GM10266 (cell line): ENCODE measurements around the gene UGT1A9.

ENCODE experiments used
- DNase-seq: peaks from one replicate; pipeline ENCODE4 v3.0.0; 2012; ENCODE audit errors: extremely low spot score
- TF ChIP-seq, protein P1 (sequence below): IDR thresholded peaks from 2 replicates; pipeline ENCODE4 v1.5.1; 2012; ENCODE audit warnings: mild to moderate bottlenecking, low read depth; ENCODE audit not compliant: control insufficient read depth, insufficient read depth; ENCODE audit errors: missing control alignments

UGT1A9 gene

DNA sequence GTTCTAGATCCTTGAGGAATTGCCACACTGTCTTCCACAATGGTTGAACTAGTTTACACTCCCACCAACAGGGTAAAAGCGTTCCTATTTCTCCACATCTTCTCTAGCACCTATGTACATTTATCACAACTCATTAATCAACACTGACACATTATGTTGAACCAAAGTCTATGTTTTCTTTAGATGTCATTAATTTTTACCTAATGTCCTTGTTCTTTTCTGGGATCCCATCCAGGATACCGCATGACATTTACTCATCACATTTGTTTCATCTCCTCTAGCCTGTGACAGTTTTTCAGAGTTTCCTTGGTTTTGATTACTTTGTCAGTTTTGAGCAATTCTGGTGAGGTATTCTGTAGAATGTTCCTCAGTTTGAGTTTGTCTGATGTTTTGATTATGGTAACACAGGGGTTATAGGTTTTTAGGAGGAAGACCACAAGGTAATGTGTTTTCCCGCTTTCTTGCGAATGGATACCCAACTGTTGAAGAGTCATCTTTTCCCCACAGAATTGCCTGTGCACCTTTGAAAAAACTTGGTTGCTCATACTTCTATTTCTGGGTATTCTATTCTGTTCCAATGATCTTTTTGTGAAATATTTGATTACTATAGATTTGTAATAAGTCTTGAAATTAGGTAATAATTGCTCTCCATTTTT is 3.0 kb upstream of the UGT1A9 start:
- DNase-seq = no peak
- TF ChIP-seq, protein P1, sequence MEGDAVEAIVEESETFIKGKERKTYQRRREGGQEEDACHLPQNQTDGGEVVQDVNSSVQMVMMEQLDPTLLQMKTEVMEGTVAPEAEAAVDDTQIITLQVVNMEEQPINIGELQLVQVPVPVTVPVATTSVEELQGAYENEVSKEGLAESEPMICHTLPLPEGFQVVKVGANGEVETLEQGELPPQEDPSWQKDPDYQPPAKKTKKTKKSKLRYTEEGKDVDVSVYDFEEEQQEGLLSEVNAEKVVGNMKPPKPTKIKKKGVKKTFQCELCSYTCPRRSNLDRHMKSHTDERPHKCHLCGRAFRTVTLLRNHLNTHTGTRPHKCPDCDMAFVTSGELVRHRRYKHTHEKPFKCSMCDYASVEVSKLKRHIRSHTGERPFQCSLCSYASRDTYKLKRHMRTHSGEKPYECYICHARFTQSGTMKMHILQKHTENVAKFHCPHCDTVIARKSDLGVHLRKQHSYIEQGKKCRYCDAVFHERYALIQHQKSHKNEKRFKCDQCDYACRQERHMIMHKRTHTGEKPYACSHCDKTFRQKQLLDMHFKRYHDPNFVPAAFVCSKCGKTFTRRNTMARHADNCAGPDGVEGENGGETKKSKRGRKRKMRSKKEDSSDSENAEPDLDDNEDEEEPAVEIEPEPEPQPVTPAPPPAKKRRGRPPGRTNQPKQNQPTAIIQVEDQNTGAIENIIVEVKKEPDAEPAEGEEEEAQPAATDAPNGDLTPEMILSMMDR = no peak

DNA sequence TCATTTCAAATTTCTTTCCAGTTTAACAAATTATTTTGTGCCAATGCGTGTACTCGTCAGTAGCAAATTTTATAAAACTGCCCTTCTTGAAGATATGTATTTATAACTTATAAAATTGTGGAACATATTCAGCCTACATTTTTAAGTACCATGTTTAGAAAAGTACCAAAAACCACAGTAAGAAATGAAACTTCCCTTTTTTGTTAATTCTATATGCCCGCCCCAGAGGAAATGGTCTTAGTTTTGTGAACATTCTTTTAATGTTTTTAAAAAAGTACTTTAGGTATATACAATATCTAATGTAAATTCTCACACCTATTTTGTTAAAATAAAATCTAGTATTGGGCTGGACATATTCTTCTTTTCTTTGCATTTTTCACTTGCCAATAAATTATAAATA is 1.2 kb downstream of the UGT1A9 start:
- no peak for DNase-seq
- TF ChIP-seq, protein P1 = no peak

DNA sequence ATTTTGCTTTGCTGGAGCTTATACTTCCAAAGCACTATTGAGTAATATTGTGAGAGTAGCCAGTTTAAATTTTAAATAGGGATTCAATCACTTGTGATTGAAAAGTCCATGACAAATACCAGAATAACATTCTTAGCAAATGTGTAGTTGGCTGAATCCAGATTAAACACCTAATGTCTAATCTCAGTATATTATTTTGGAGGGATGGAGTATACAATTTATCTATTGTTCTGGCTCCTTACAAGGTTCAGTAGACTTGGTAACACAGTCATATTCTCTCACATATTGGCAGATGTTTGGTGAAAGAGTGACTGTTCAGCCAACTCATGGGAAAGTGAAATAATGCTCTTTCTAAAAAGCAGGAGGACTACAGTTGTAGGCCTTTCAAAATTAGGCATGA is 2.2 kb downstream of the UGT1A9 start:
- TF ChIP-seq, protein P1 = no peak
- no peak for DNase-seq

DNA sequence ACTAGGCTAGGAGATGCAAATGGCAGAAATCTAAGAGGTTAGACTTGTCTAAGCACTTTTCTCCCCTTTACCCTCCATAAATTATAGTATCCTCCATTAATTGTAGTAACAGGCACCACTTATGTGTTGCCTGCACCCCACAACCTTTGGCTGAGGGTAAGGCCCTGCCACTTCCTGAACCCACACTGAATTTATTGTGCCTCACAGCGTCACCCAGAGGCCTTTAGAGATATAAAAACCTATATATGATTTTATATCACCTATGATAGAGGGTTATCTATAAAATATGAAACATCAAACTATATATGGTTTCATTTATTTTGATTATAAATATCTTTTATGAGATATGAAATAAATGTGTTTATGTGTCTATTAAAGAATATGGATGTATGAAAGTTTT is 2.6 kb downstream of the UGT1A9 start:
- DNase-seq = no peak

DNA sequence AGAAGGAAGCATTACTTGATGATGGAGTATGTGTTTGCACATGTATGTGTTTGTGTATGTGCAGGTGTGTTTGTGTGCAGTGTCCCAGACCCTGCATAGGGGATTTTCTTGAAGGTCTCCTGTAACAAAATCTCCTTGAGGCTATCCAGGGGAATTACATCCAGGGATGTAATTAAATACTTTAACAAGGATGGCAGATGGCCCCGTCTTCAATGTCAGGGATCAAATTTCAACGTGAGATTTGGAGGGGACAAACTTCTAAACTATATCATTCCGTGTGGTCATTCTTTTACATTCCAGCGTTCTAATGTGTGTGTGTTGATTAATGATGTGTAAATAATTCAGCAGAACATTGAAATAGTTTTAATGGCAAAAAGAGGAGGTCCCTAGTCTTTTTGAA is 3.3 kb downstream of the UGT1A9 start:
- TF ChIP-seq, protein P1 = no peak
- no peak for DNase-seq

More for the DNA sequence above, 2.6 kb downstream of the UGT1A9 start:
- TF ChIP-seq, protein P1 = no peak

DNA sequence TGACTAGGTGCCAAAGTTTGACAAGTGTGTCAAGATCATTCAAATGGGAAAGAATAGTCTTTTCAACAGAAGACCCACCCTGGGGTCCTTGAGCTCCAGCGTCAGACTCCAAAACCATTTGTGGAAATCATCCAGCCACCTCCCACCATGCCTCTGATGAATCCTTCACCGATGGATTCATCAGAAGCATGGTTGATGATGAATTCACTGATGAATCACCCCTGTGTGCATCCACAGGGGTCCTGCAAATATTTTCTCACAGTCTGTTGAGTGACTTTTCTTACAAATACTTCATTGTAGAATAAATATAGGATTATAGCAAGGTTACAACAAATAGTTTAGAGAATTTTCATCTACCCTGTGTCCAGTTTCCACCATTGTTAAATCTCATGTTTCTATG is 4.3 kb downstream of the UGT1A9 start:
- TF ChIP-seq, protein P1 = no peak
- DNase-seq = no peak

DNA sequence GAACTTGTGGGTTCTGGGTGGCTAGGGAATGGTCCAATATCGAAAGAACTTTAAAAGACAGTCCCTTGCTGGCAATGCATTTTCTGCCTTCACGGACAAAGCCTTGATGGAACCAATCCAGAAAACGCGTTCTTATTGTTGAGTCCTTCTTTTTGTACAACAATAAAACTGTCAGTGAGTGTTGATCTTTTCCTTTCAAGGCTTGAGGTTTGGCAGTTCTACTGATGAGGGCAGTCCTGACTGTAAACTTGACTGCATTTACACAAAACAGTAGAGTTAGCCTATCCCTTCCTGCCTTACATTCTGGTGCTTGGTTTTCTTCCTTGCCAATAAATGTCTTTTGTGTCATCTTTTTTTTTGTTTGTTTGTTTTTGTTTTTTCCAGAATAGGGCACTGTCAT is 7.5 kb downstream of the UGT1A9 start:
- TF ChIP-seq, protein P1 = no peak
- DNase-seq = no peak
